Neuronal stem cell (in vitro differentiated cells): Measurements from ENCODE around the gene ZNF397.

ENCODE experiments used
- DNase-seq: peaks from one replicate; pipeline ENCODE4 v3.0.0-alpha.2; 2013; ENCODE audit warnings: low spot score
- H2AFZ ChIP-seq: one replicate; pipeline ENCODE4 v1.6.1; 2013; ENCODE audit warnings: mild to moderate bottlenecking, low read length, inconsistent platforms
- H2AK5ac ChIP-seq: 2 replicates; pipeline ENCODE4 v1.6.1; 2013; ENCODE audit warnings: low read depth, mild to moderate bottlenecking, inconsistent platforms, low read length, moderate library complexity, mixed read lengths
- H2BK120ac ChIP-seq: 2 replicates; pipeline ENCODE4 v1.6.1; 2013; ENCODE audit warnings: low read depth, mild to moderate bottlenecking, inconsistent platforms, low read length, moderate library complexity, mixed read lengths
- H2BK12ac ChIP-seq: one replicate; pipeline ENCODE4 v1.6.1; 2013; ENCODE audit warnings: low read length, inconsistent platforms
- H2BK15ac ChIP-seq: 2 replicates; pipeline ENCODE4 v1.6.1; 2013; ENCODE audit warnings: mild to moderate bottlenecking, low read length, inconsistent platforms, mixed read lengths
- H2BK5ac ChIP-seq: one replicate; pipeline ENCODE4 v1.6.1; 2013; ENCODE audit warnings: inconsistent platforms, mild to moderate bottlenecking, low read length, moderate library complexity
- H3K14ac ChIP-seq: one replicate; pipeline ENCODE4 v1.6.1; 2013; ENCODE audit warnings: low read length, inconsistent platforms
- H3K18ac ChIP-seq: 2 replicates; pipeline ENCODE4 v1.6.1; 2013; ENCODE audit warnings: low read length, inconsistent platforms
- H3K23ac ChIP-seq: 2 replicates; pipeline ENCODE4 v1.6.1; 2013; ENCODE audit warnings: low read depth, mild to moderate bottlenecking, mixed read lengths, low read length, inconsistent platforms; ENCODE audit not compliant: poor library complexity
- H3K27ac ChIP-seq: replicated peaks from 3 replicates; pipeline ENCODE4 v1.5.1; 2013; ENCODE audit warnings: low read length, inconsistent platforms
- H3K27me3 ChIP-seq, 3 experiments: 2 replicates each; pipeline ENCODE4 v1.6.1; 2013; ENCODE audit warnings: low read length in 3 of 3, mild to moderate bottlenecking in 2 of 3, inconsistent platforms in 1 of 3, low read depth in 1 of 3, mixed read lengths in 1 of 3, moderate library complexity in 1 of 3; ENCODE audit not compliant: control insufficient read depth in 3 of 3, insufficient read depth in 3 of 3
- H3K36me3 ChIP-seq, 2 donors: replicated peaks in 1 of 2; 2 replicates each; pipeline ENCODE4 v1.6.1; 2013; ENCODE audit warnings: low read length in 2 of 2; ENCODE audit not compliant: control insufficient read depth in 2 of 2, insufficient read depth in 2 of 2
- H3K4ac ChIP-seq: 2 replicates; pipeline ENCODE4 v1.6.1; 2013; ENCODE audit warnings: inconsistent platforms, mild to moderate bottlenecking, low read length, moderate library complexity
- H3K4me1 ChIP-seq, 2 donors: 1 replicate in 1 of 2; 2 replicates in 1 of 2; pipeline ENCODE4 v1.6.1; 2013; ENCODE audit warnings: low read length in 2 of 2, low read depth in 1 of 2; ENCODE audit not compliant: control insufficient read depth in 2 of 2, insufficient read depth in 1 of 2
- H3K4me2 ChIP-seq: one replicate; pipeline ENCODE4 v1.6.1; 2013; ENCODE audit warnings: mild to moderate bottlenecking, low read length, inconsistent platforms; ENCODE audit not compliant: insufficient read depth, poor library complexity, severe bottlenecking
- H3K4me3 ChIP-seq, 2 donors: 2 replicates each; pipeline ENCODE4 v1.5.1; 2013; ENCODE audit warnings: low read length in 2 of 2, mild to moderate bottlenecking in 2 of 2, inconsistent platforms in 1 of 2, moderate library complexity in 1 of 2
- H3K79me1 ChIP-seq: one replicate; pipeline ENCODE4 v1.6.1; 2013; ENCODE audit warnings: low read depth, mild to moderate bottlenecking, inconsistent platforms, low read length, moderate library complexity
- H3K9ac ChIP-seq: one replicate; pipeline ENCODE4 v1.6.1; 2013; ENCODE audit warnings: mild to moderate bottlenecking, low read depth, low read length, inconsistent platforms; ENCODE audit not compliant: poor library complexity
- H3K9me3 ChIP-seq, 2 donors: replicated peaks in 1 of 2; 2 replicates each; pipeline versions ENCODE3 to v1.6.1; 2013; ENCODE audit warnings: low read length in 2 of 2, mild to moderate bottlenecking in 2 of 2, inconsistent platforms in 1 of 2, low read depth in 1 of 2, mixed read lengths in 1 of 2, moderate library complexity in 1 of 2; ENCODE audit not compliant: control insufficient read depth in 2 of 2, insufficient read depth in 1 of 2
- H4K8ac ChIP-seq: one replicate; pipeline ENCODE4 v1.6.1; 2013; ENCODE audit warnings: low read depth, mild to moderate bottlenecking, inconsistent platforms, low read length, moderate library complexity
- H4K91ac ChIP-seq: one replicate; pipeline ENCODE4 v1.6.1; 2013; ENCODE audit warnings: low read length, low read depth, mild to moderate bottlenecking, inconsistent platforms; ENCODE audit not compliant: poor library complexity
- WGBS, 2 donors: extraction: QIAGEN DNeasy Blood & Tissue Kit; methylation state at CpG; one replicate each; pipeline ENCODE4 v1.1.7; 2013; ENCODE audit warnings: missing lambda C conversion rate in 2 of 2, mixed read lengths in 1 of 2; ENCODE audit not compliant: insufficient read length in 2 of 2, insufficient replicate concordance in 1 of 2; ENCODE audit errors: extremely low coverage in 2 of 2; 5-methylcytosine and 5-hydroxymethylcytosine counted together

The ZNF397 gene

GRCh38 chr18:35220424-35220823 lies 20.4 kb upstream of the ZNF397 start:
- H2BK5ac ChIP-seq, result no peak overlapping the region
- no peak overlapping the region for H3K4me3 ChIP-seq
- H2BK12ac ChIP-seq, result no peak overlapping the region
- WGBS, 2 donors, result no CpG with 5 or more reads among the region's 6 CpGs
- no peak overlapping the region for H3K4ac ChIP-seq
- no peak overlapping the region for H2AK5ac ChIP-seq
- H4K91ac ChIP-seq, result no peak overlapping the region
- H3K23ac ChIP-seq, result no peak overlapping the region
- no peak for DNase-seq
- no peak overlapping the region for H2BK15ac ChIP-seq
- H3K9ac ChIP-seq, result no peak overlapping the region
- no peak overlapping the region for H2BK120ac ChIP-seq
- no peak overlapping the region for H3K27ac ChIP-seq
- no peaks in the 10 kb centered on the region for H3K4me1 ChIP-seq
- no peak overlapping the region for H3K14ac ChIP-seq
- H3K36me3 ChIP-seq, result no peaks in the 10 kb centered on the region
- peaks cover 0 to 2% (median 0%) of the 10 kb centered on the region in 3 experiments for H3K27me3 ChIP-seq
- no peaks in the 10 kb centered on the region for H3K79me1 ChIP-seq
- H3K9me3 ChIP-seq, result no peaks in the 10 kb centered on the region
- H3K18ac ChIP-seq, result no peak overlapping the region
- no peak overlapping the region for H2AFZ ChIP-seq
- no peak overlapping the region for H3K4me2 ChIP-seq
- no peak overlapping the region for H4K8ac ChIP-seq

- Histone ChIP-seq H2BK120ac (no peak overlapping the region), H4K91ac (no peak overlapping the region), H3K9me3 (no peaks in the 10 kb centered on the region), H3K23ac (no peak overlapping the region), H3K27me3 (peaks cover 0 to 2% (median 0%) of the 10 kb centered on the region in 3 experiments), H2BK12ac (no peak overlapping the region), H2AFZ (no peak overlapping the region), H3K36me3 (no peaks in the 10 kb centered on the region), H3K4me3 (no peak overlapping the region), H2AK5ac (no peak overlapping the region), H3K9ac (no peak overlapping the region), H3K14ac (no peak overlapping the region), H3K18ac (no peak overlapping the region), H3K4me1 (no peaks in the 10 kb centered on the region), H2BK15ac (no peak overlapping the region), H3K4ac (no peak overlapping the region), H3K79me1 (no peaks in the 10 kb centered on the region), H3K4me2 (no peak overlapping the region), H2BK5ac (no peak overlapping the region), H3K27ac (no peak overlapping the region), H4K8ac (no peak overlapping the region)
- DNase-seq, result no peak
- WGBS, 2 donors, result no CpG with 5 or more reads among the region's 3 CpGs
Measured at GRCh38 chr18:35223797-35224196, 17.0 kb upstream of the ZNF397 start.

- Histone ChIP-seq H2AFZ (peak overlapping the region; percentile 3), H3K79me1 (no peaks in the 10 kb centered on the region), H2AK5ac (no peak overlapping the region), H3K27ac (no peak overlapping the region), H3K9ac (no peak overlapping the region), H2BK5ac (no peak overlapping the region), H3K27me3 (no peaks in the 10 kb centered on the region), H3K9me3 (no peaks in the 10 kb centered on the region), H3K4me2 (no peak overlapping the region), H4K91ac (no peak overlapping the region), H3K36me3 (no peaks in the 10 kb centered on the region), H3K23ac (no peak overlapping the region), H3K4ac (no peak overlapping the region), H3K4me3 (no peak overlapping the region), H4K8ac (no peak overlapping the region), H2BK12ac (no peak overlapping the region), H2BK15ac (no peak overlapping the region), H3K18ac (no peak overlapping the region), H3K14ac (no peak overlapping the region), H3K4me1 (peaks cover 0 to 6% of the 10 kb centered on the region in 2 donors), H2BK120ac (no peak overlapping the region)
- no CpG with 5 or more reads among the region's 1 CpG for WGBS, 2 donors
- no peak for DNase-seq
Measured at GRCh38 chr18:35227254-35227653, 13.6 kb upstream of the ZNF397 start.

GRCh38 chr18:35231052-35231451 lies 9.8 kb upstream of the ZNF397 start:
- no peak overlapping the region for H2AK5ac ChIP-seq
- H3K27me3 ChIP-seq, result no peaks in the 10 kb centered on the region
- no peak overlapping the region for H3K9ac ChIP-seq
- peak; percentile 81 for DNase-seq
- H4K91ac ChIP-seq, result no peak overlapping the region
- peak overlapping the region; percentile 93 for H2AFZ ChIP-seq
- no peak overlapping the region for H2BK5ac ChIP-seq
- H3K36me3 ChIP-seq, result no peaks in the 10 kb centered on the region
- no peak overlapping the region for H3K18ac ChIP-seq
- H3K23ac ChIP-seq, result no peak overlapping the region
- no peak overlapping the region for H3K4me2 ChIP-seq
- H4K8ac ChIP-seq, result no peak overlapping the region
- H3K4ac ChIP-seq, result no peak overlapping the region
- no peak overlapping the region for H3K27ac ChIP-seq
- H3K14ac ChIP-seq, result no peak overlapping the region
- no peak overlapping the region for H2BK12ac ChIP-seq
- H3K79me1 ChIP-seq, result no peaks in the 10 kb centered on the region
- H2BK15ac ChIP-seq, result no peak overlapping the region
- no peak overlapping the region for H2BK120ac ChIP-seq
- no CpG with 5 or more reads among the region's 6 CpGs for WGBS, 2 donors
- no peaks in the 10 kb centered on the region for H3K9me3 ChIP-seq
- peaks cover 0 to 6% of the 10 kb centered on the region in 2 donors for H3K4me1 ChIP-seq
- peak overlapping the region in 1 of 2 donors; percentile 37 for H3K4me3 ChIP-seq
